PC-3 (cell line): ENCODE measurements around the gene PPY. TPM values are rescaled to one million over a fixed set of nuclear protein-coding genes. Genes with fewer than 3 reads are reported as not detected.
"Not testable (repeated sequence)": the region's sequence is repeated elsewhere in the genome, so short reads cannot be mapped to it uniquely, and the experiment has no call there.

Experiments used
- ATAC-seq: fragments of 200-7000 bp; cut with Tn5 transposase; 2 replicates; pipeline ENCODE4 v1.9.1; 2020; ENCODE audit warnings: mild to moderate bottlenecking, moderate library complexity
- BruUV-seq: library from RNA; stranded (reverse); fragments of 400-500 nt; replicated peaks from 2 replicates; lab custom pipeline; 2021; lab: Mats Ljungman, UMichigan
- CTCF ChIA-PET: fragments of 300-600 bp; sonication (Branson Sonifier 250); formaldehyde crosslinking; loops from one replicate; lab custom pipeline; 2022; ENCODE audit warnings: antibody characterized with exemption; lab: Charles Lee
- POLR2A ChIA-PET: fragments of 300-600 bp; sonication (Branson Sonifier 250); formaldehyde crosslinking; loops from one replicate; lab custom pipeline; 2022; ENCODE audit warnings: antibody characterized with exemption; ENCODE audit not compliant: unreplicated experiment; lab: Charles Lee
- DNase-seq: peaks from one replicate; pipeline ENCODE4 v3.0.0-alpha.2; 2015
- H2AFZ ChIP-seq: fragments of 300-600 bp; sonication (generic); 2 replicates; pipeline ENCODE4 v1.6.0; 2016; ENCODE audit warnings: antibody characterized with exemption, low read length
- H3F3A ChIP-seq: fragments of 300-600 bp; sonication (generic); one replicate; pipeline ENCODE4 v1.6.0; 2017; ENCODE audit warnings: antibody characterized with exemption, low read length, control low read depth, mild to moderate bottlenecking; ENCODE audit not compliant: unreplicated experiment
- H3K27ac ChIP-seq: fragments of 300-600 bp; sonication (generic); 2 replicates; pipeline ENCODE4 v1.5.1; 2016; ENCODE audit warnings: mild to moderate bottlenecking, low read length
- H3K27me3 ChIP-seq: fragments of 300-600 bp; sonication (generic); 2 replicates; pipeline ENCODE4 v1.6.1; 2016; ENCODE audit warnings: low read length, mixed read lengths
- H3K36me3 ChIP-seq: fragments of 300-600 bp; sonication (generic); 2 replicates; pipeline ENCODE4 v1.6.1; 2016; ENCODE audit warnings: low read depth, mixed run types, low read length, mixed read lengths
- H3K4me1 ChIP-seq: fragments of 300-600 bp; sonication (generic); 2 replicates; pipeline ENCODE4 v1.5.1; 2016; ENCODE audit warnings: low read length; ENCODE audit not compliant: insufficient read depth
- H3K4me2 ChIP-seq: fragments of 300-600 bp; sonication (generic); 2 replicates; pipeline ENCODE4 v1.6.0; 2016; ENCODE audit warnings: low read length
- H3K4me3 ChIP-seq: fragments of 300-600 bp; sonication (generic); 2 replicates; pipeline ENCODE4 v1.5.1; 2016; ENCODE audit warnings: mild to moderate bottlenecking, low read length, mixed read lengths
- H3K79me2 ChIP-seq: fragments of 300-600 bp; sonication (generic); 2 replicates; pipeline ENCODE4 v1.6.1; 2017; ENCODE audit warnings: low read length, mixed read lengths
- H3K9ac ChIP-seq: fragments of 300-600 bp; sonication (generic); 2 replicates; pipeline ENCODE4 v1.6.0; 2016; ENCODE audit warnings: mild to moderate bottlenecking, low read length
- H3K9me2 ChIP-seq: fragments of 300-600 bp; sonication (generic); replicated peaks from 2 replicates; pipeline ENCODE4 v1.6.1; 2016; ENCODE audit warnings: mixed run types, low read length, mixed read lengths
- H3K9me3 ChIP-seq: fragments of 300-600 bp; sonication (generic); 2 replicates; pipeline ENCODE4 v1.6.1; 2016; ENCODE audit warnings: low read length, mixed read lengths
- H4K20me1 ChIP-seq: fragments of 300-600 bp; sonication (generic); 2 replicates; pipeline ENCODE4 v1.6.1; 2016; ENCODE audit warnings: low read length, mixed read lengths
- EZH2 ChIP-seq: fragments of 300-600 bp; sonication (generic); IDR thresholded peaks from one replicate; pipeline ENCODE4 v1.6.1; 2017; ENCODE audit warnings: antibody characterized with exemption, mild to moderate bottlenecking, low read length; ENCODE audit not compliant: unreplicated experiment
- EZH2phosphoT487 ChIP-seq: fragments of 300-600 bp; sonication (generic); IDR thresholded peaks from 2 replicates; pipeline ENCODE4 v1.6.1; 2018; ENCODE audit warnings: mild to moderate bottlenecking, antibody characterized with exemption, low read length, borderline replicate concordance
- intact Hi-C: fragments of 100-400 bp; cut with micrococcal nuclease; formaldehyde crosslinking; loops from 2 replicates; pipeline ENCODE4 v1.9.0; 2023
- total RNA-seq: library from RNA; depleted of rRNA; stranded (reverse); fragments of >200 nt; gene quantifications from 2 replicates; pipeline ENCODE4 v1.2.3, GENCODE V29; 2014
- TF ChIP-seq, protein P1 (sequence below): fragments of 300-600 bp; sonication (generic); conservative IDR thresholded peaks from 2 replicates; pipeline ENCODE4 v1.5.1; 2017; ENCODE audit warnings: antibody characterized with exemption, low read depth, mild to moderate bottlenecking, low read length

PPY gene
- total RNA-seq, 1 experiment from 2014 or later: not detected

GRCh38 chr17:43931062-43931571 lies 11.2 kb downstream of the PPY start:
- H3K27me3 ChIP-seq: peaks cover 7% of the 10 kb centered on the region; the same call in 1 of the 2 replicates
- H3K9me3 ChIP-seq: no peaks in the 10 kb centered on the region
- H3F3A ChIP-seq: no peaks in the 10 kb centered on the region
- H3K9me2 ChIP-seq: no peaks in the 10 kb centered on the region
- intact Hi-C loops: no loop called here
- H3K4me3 ChIP-seq: no peak overlapping the region
- CTCF ChIA-PET: no interaction called here
- no peak for ATAC-seq
- POLR2A ChIA-PET: no interaction called here
- H3K4me2 ChIP-seq: no peak overlapping the region
- no peak overlapping the region for H3K27ac ChIP-seq
- H3K79me2 ChIP-seq: no peaks in the 10 kb centered on the region
- H4K20me1 ChIP-seq: no peaks in the 10 kb centered on the region
- no peak for TF ChIP-seq EZH2phosphoT487
- TF ChIP-seq EZH2: no peak
- TF ChIP-seq, protein P1, sequence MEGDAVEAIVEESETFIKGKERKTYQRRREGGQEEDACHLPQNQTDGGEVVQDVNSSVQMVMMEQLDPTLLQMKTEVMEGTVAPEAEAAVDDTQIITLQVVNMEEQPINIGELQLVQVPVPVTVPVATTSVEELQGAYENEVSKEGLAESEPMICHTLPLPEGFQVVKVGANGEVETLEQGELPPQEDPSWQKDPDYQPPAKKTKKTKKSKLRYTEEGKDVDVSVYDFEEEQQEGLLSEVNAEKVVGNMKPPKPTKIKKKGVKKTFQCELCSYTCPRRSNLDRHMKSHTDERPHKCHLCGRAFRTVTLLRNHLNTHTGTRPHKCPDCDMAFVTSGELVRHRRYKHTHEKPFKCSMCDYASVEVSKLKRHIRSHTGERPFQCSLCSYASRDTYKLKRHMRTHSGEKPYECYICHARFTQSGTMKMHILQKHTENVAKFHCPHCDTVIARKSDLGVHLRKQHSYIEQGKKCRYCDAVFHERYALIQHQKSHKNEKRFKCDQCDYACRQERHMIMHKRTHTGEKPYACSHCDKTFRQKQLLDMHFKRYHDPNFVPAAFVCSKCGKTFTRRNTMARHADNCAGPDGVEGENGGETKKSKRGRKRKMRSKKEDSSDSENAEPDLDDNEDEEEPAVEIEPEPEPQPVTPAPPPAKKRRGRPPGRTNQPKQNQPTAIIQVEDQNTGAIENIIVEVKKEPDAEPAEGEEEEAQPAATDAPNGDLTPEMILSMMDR: no peak
- no peak overlapping the region for H2AFZ ChIP-seq
- H3K4me1 ChIP-seq: peaks cover 11% of the 10 kb centered on the region
- BruUV-seq: no TSS peak
- no peak overlapping the region for H3K9ac ChIP-seq
- no peaks in the 10 kb centered on the region for H3K36me3 ChIP-seq
- no peak for DNase-seq

- BruUV-seq: no TSS peak
Observed at GRCh38 chr17:43928609-43929008, 13.7 kb downstream of the PPY start.

GRCh38 chr17:43927929-43928328 lies 14.3 kb downstream of the PPY start:
- CTCF ChIA-PET: interaction anchor here (0.6 to 1.1 kb wide), 2 partner anchors 16 to 43 kb away, joined by 3 to 4 read pairs; no protein-coding TSS in a partner anchor
- H3K9me3 ChIP-seq, H3K36me3 ChIP-seq, H3K27me3 ChIP-seq, POLR2A ChIA-PET, intact Hi-C loops, H3K27ac ChIP-seq, H3K9ac ChIP-seq, H4K20me1 ChIP-seq, H3K9me2 ChIP-seq, H3F3A ChIP-seq, H3K79me2 ChIP-seq, BruUV-seq, DNase-seq: not testable (repeated sequence)
- H3K4me1 ChIP-seq: peaks cover 11% of the 10 kb centered on the region
- peak overlapping the region; percentile 77 for H2AFZ ChIP-seq
- peak overlapping the region; percentile 92 for H3K4me2 ChIP-seq
- H3K4me3 ChIP-seq: peak overlapping the region; percentile 66
- ATAC-seq: peak; percentile 52

More at GRCh38 chr17:43928609-43929008, 13.7 kb downstream of the PPY start:
- Histone ChIP-seq H3K4me1 (peaks cover 11% of the 10 kb centered on the region), H3K4me3 (no peak overlapping the region), H3K36me3 (no peaks in the 10 kb centered on the region), H3K9ac (no peak overlapping the region), H3F3A (no peaks in the 10 kb centered on the region), H3K4me2 (no peak overlapping the region), H3K27ac (no peak overlapping the region), H3K9me3 (no peaks in the 10 kb centered on the region), H3K79me2 (no peaks in the 10 kb centered on the region), H3K9me2 (no peaks in the 10 kb centered on the region), H2AFZ (no peak overlapping the region), H3K27me3 (peaks cover 7% of the 10 kb centered on the region; the same call in 1 of the 2 replicates), H4K20me1 (no peaks in the 10 kb centered on the region)
- ATAC-seq: no peak
- no peak for DNase-seq
- CTCF ChIA-PET: interaction anchor here (0.6 to 1.1 kb wide), 2 partner anchors 15 to 43 kb away, joined by 3 to 4 read pairs; no protein-coding TSS in a partner anchor
- POLR2A ChIA-PET: no interaction called here
- TF ChIP-seq EZH2phosphoT487 (no peak), EZH2 (no peak)
- TF ChIP-seq, protein P1: no peak
- intact Hi-C loops: no loop called here
